Measurements from ENCODE around the gene LCE1E.

GRCh38 chr1:152783095-152783494, 3.0 kb upstream of the LCE1E start:
- TF ChIP-seq CTCF (IDR thresholded peaks at IDR 0.05; ENCODE audit: insufficient read depth, low read length) (no peak), GABPA (IDR thresholded peaks at IDR 0.05; ENCODE audit: low read depth) (no peak)
